IMR-90 (cell line): ENCODE measurements around the gene GNB5. TPM values are rescaled to one million over a fixed set of nuclear protein-coding genes. Genes with fewer than 3 reads are reported as not detected.

Source experiments
- ATAC-seq: fragments of 200-7000 bp; cut with Tn5 transposase; 2 replicates; pipeline ENCODE4 v1.9.1; 2020; ENCODE audit warnings: low read depth, mild to moderate bottlenecking, moderate library complexity
- BruUV-seq: library from RNA; stranded (reverse); fragments of 400-500 nt; replicated peaks from 2 replicates; lab custom pipeline; 2021; lab: Mats Ljungman, UMichigan
- CTCF ChIA-PET: fragments of 300-600 bp; formaldehyde crosslinking; extraction: SDS; loops from one replicate; lab custom pipeline; 2021; ENCODE audit warnings: antibody characterized with exemption; lab: Yijun Ruan, JAX
- POLR2A ChIA-PET: fragments of 300-600 bp; sonication (Branson Sonifier 250); formaldehyde crosslinking; loops from one replicate; lab custom pipeline; 2022; ENCODE audit warnings: antibody characterized with exemption; ENCODE audit not compliant: unreplicated experiment; lab: Charles Lee
- DNase-seq: peaks from one replicate; pipeline ENCODE4 v3.0.0; 2013
- H2AFZ ChIP-seq: replicated peaks from 2 replicates; pipeline ENCODE3; 2013; ENCODE audit warnings: low read length, mild to moderate bottlenecking; ENCODE audit not compliant: poor library complexity
- H2AK5ac ChIP-seq: 2 replicates; pipeline ENCODE4 v1.6.1; 2013; ENCODE audit warnings: low read depth, low read length, inconsistent platforms
- H2AK9ac ChIP-seq: replicated peaks from 2 replicates; pipeline ENCODE3; 2013; ENCODE audit warnings: mild to moderate bottlenecking, low read depth, low read length, moderate library complexity; ENCODE audit not compliant: poor library complexity
- H2BK120ac ChIP-seq: 2 replicates; pipeline ENCODE4 v1.6.1; 2013; ENCODE audit warnings: low read depth, low read length, inconsistent platforms
- H2BK15ac ChIP-seq: 3 replicates; pipeline ENCODE4 v1.6.1; 2013; ENCODE audit warnings: low read depth, low read length, inconsistent platforms
- H2BK20ac ChIP-seq: 2 replicates; pipeline ENCODE4 v1.6.1; 2013; ENCODE audit warnings: low read depth, mild to moderate bottlenecking, inconsistent platforms, low read length, moderate library complexity
- H2BK5ac ChIP-seq: 2 replicates; pipeline ENCODE4 v1.6.1; 2013; ENCODE audit warnings: mild to moderate bottlenecking, low read depth, low read length, inconsistent platforms; ENCODE audit not compliant: poor library complexity, severe bottlenecking
- H3K14ac ChIP-seq: replicated peaks from 2 replicates; pipeline ENCODE4 v1.6.1; 2013; ENCODE audit warnings: low read depth, low read length, inconsistent platforms
- H3K18ac ChIP-seq: 2 replicates; pipeline ENCODE4 v1.6.1; 2013; ENCODE audit warnings: low read depth, low read length, control low read depth
- H3K23ac ChIP-seq: 2 replicates; pipeline ENCODE4 v1.6.1; 2013; ENCODE audit warnings: low read depth, low read length, inconsistent platforms
- H3K27ac ChIP-seq: 2 replicates; pipeline ENCODE4 v1.5.1; 2013; ENCODE audit warnings: mild to moderate bottlenecking, control low read depth, low read length; ENCODE audit not compliant: insufficient read depth
- H3K27me3 ChIP-seq: 2 replicates; pipeline ENCODE4 v1.6.1; 2013; ENCODE audit warnings: low read length; ENCODE audit not compliant: control insufficient read depth, insufficient read depth
- H3K36me3 ChIP-seq: 2 replicates; pipeline ENCODE4 v1.6.1; 2013; ENCODE audit warnings: low read length, mixed read lengths; ENCODE audit not compliant: control insufficient read depth, insufficient read depth
- H3K4ac ChIP-seq: 2 replicates; pipeline ENCODE4 v1.6.1; 2013; ENCODE audit warnings: low read depth, low read length, inconsistent platforms
- H3K4me1 ChIP-seq: 2 replicates; pipeline ENCODE4 v1.6.1; 2013; ENCODE audit warnings: low read length, mixed read lengths; ENCODE audit not compliant: control insufficient read depth, insufficient read depth
- H3K4me2 ChIP-seq: 2 replicates; pipeline ENCODE4 v1.6.1; 2013; ENCODE audit warnings: low read depth, mild to moderate bottlenecking, control low read depth, low read length, moderate library complexity
- H3K4me3 ChIP-seq: 2 replicates; pipeline ENCODE4 v1.5.1; 2013; ENCODE audit warnings: low read depth, mild to moderate bottlenecking, control low read depth, low read length, moderate library complexity; ENCODE audit not compliant: insufficient read depth
- H3K56ac ChIP-seq: 2 replicates; pipeline ENCODE4 v1.6.1; 2013; ENCODE audit warnings: low read length, inconsistent platforms; ENCODE audit not compliant: insufficient read depth; ENCODE audit errors: extremely low read depth
- H3K79me1 ChIP-seq, 2 experiments: 2 replicates each; pipeline ENCODE4 v1.6.1; 2013; ENCODE audit warnings: low read length in 2 of 2, inconsistent platforms in 1 of 2, low read depth in 1 of 2
- H3K9ac ChIP-seq: 2 replicates; pipeline ENCODE4 v1.6.1; 2013; ENCODE audit warnings: low read depth, low read length, control low read depth
- H3K9me1 ChIP-seq: 2 replicates; pipeline ENCODE4 v1.6.1; 2013; ENCODE audit warnings: low read length, inconsistent platforms; ENCODE audit not compliant: insufficient read depth
- H3K9me3 ChIP-seq: 2 replicates; pipeline ENCODE4 v1.6.1; 2013; ENCODE audit warnings: low read length; ENCODE audit not compliant: control insufficient read depth, insufficient read depth
- H4K20me1 ChIP-seq: 2 replicates; pipeline ENCODE4 v1.6.1; 2013; ENCODE audit warnings: low read length, inconsistent platforms; ENCODE audit not compliant: insufficient read depth
- H4K5ac ChIP-seq: 2 replicates; pipeline ENCODE4 v1.6.1; 2013; ENCODE audit warnings: mild to moderate bottlenecking, low read depth, low read length, control low read depth
- H4K8ac ChIP-seq, 2 experiments: 2 replicates each; pipeline ENCODE4 v1.6.1; 2013; ENCODE audit warnings: low read depth in 2 of 2, low read length in 2 of 2, control low read depth in 1 of 2, inconsistent platforms in 1 of 2
- H4K91ac ChIP-seq: 2 replicates; pipeline ENCODE4 v1.6.1; 2013; ENCODE audit warnings: low read depth, low read length, inconsistent platforms; ENCODE audit not compliant: insufficient read depth
- BHLHE40 ChIP-seq: fragments of 150-350 bp; IDR thresholded peaks from 2 replicates; pipeline ENCODE4 v1.6.1; 2016; ENCODE audit warnings: mild to moderate bottlenecking, low read depth, low read length
- CEBPB ChIP-seq: IDR thresholded peaks from 2 replicates; pipeline ENCODE4 v1.6.1; 2012; ENCODE audit warnings: low read depth, low read length, improper control_type of control experiment
- CHD1 ChIP-seq: IDR thresholded peaks from 2 replicates; pipeline ENCODE4 v1.6.1; 2012; ENCODE audit warnings: low read depth, low read length, improper control_type of control experiment
- MAZ ChIP-seq: IDR thresholded peaks from 2 replicates; pipeline ENCODE4 v1.6.1; 2012; ENCODE audit warnings: low read depth, mild to moderate bottlenecking, low read length, improper control_type of control experiment, moderate library complexity, borderline replicate concordance
- NFE2L2 ChIP-seq: fragments of 150-350 bp; IDR thresholded peaks from 2 replicates; pipeline ENCODE4 v1.6.1; 2016; ENCODE audit warnings: low read depth, mild to moderate bottlenecking, low read length
- POLR2A ChIP-seq: IDR thresholded peaks from 2 replicates; pipeline ENCODE4 v1.6.1; 2012; ENCODE audit warnings: mild to moderate bottlenecking, low read depth, low read length
- RCOR1 ChIP-seq: IDR thresholded peaks from 2 replicates; pipeline ENCODE4 v1.6.1; 2012; ENCODE audit warnings: mild to moderate bottlenecking, low read length, improper control_type of control experiment; ENCODE audit not compliant: insufficient replicate concordance
- RFX5 ChIP-seq: IDR thresholded peaks from 2 replicates; pipeline ENCODE4 v1.8.0; 2012; ENCODE audit warnings: low read depth, mild to moderate bottlenecking, low read length, moderate library complexity
- SMC3 ChIP-seq: fragments of 150-350 bp; IDR thresholded peaks from 2 replicates; pipeline ENCODE4 v1.6.1; 2016; ENCODE audit warnings: low read depth, mild to moderate bottlenecking, antibody characterized with exemption, low read length, moderate library complexity
- WGBS, 2 experiments: methylation state at CpG; one replicate each; pipeline versions ENCODE4 v1.1.5 to v1.1.7; 2013; ENCODE audit warnings: missing lambda C conversion rate in 2 of 2; ENCODE audit not compliant: insufficient read length in 1 of 2; ENCODE audit errors: extremely low coverage in 2 of 2; 5-methylcytosine and 5-hydroxymethylcytosine counted together
- dilution Hi-C: fragments of 300-500 bp; cut with HindIII; formaldehyde crosslinking; loops from one replicate; pipeline ENCODE4 v1.14.3; 2018; ENCODE audit warnings: low sequenced_read_pairs; ENCODE audit not compliant: unreplicated experiment
- in situ Hi-C: fragments of 300-500 bp; cut with MboI; formaldehyde crosslinking; loops from 3 replicates; pipeline ENCODE4 v1.14.3; 2019; ENCODE audit warnings: low sequenced_read_pairs, inconsistent platforms, mixed read lengths
- intact Hi-C: fragments of 100-400 bp; cut with micrococcal nuclease; formaldehyde crosslinking; loops from 2 replicates; pipeline ENCODE4 v1.10.0; 2022
- polyA plus RNA-seq, 3 experiments: library from polyadenylated mRNA; depleted of rRNA; stranded (reverse); fragments of >200 nt; gene quantifications; 2 replicates each; pipeline ENCODE4 v1.2.3, GENCODE V29; 2012; ENCODE audit warnings: low replicate concordance in 1 of 3
- total RNA-seq: library from RNA; depleted of rRNA; stranded (reverse); fragments of >200 nt; gene quantifications from 2 replicates; pipeline ENCODE4 v1.2.3, GENCODE V29; 2012
- TF ChIP-seq, protein P1 (sequence below): fragments of 150-350 bp; IDR thresholded peaks from 2 replicates; pipeline ENCODE4 v1.6.1; 2017; ENCODE audit warnings: mild to moderate bottlenecking, antibody characterized with exemption, low read length, low read depth

GNB5 gene
- total and polyA plus RNA-seq, 2 of the 4 experiments (the other 2 are of a cell fraction) = 27.7 to 33.2 TPM

DNA sequence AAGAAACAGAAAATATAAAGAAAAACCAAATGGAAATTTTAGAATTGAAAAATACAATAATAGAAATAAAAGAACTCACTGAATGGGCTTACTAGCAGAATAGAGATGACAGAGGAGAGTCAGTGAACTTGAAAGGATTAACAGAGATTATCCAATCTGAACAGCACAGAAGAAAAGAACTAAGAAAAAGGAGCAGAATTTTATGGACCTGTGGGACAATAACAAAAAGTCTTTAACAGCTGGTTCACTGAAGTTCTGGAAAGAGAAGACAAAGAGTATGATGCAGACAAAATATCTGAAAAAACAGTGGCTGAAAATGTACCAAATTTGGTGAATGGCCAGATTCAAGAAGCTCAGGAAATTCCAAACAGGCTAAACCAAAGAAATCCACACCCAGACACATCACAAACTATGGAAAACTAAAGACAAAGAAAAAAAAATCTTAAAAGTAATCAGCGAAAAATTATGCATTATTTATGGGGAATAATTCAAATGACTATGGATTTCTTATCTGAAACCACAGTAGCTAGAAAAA, 9.7 kb upstream of the GNB5 start:
- Histone ChIP-seq H2BK20ac (no peak overlapping the region), H2AFZ (no peak overlapping the region), H3K9ac (no peak overlapping the region), H4K91ac (no peak overlapping the region), H2AK9ac (no peak overlapping the region), H4K8ac (no peak overlapping the region), H3K79me1 (no peaks in the 10 kb centered on the region), H2BK120ac (no peak overlapping the region), H3K9me3 (no peaks in the 10 kb centered on the region), H2AK5ac (no peak overlapping the region), H3K36me3 (no peaks in the 10 kb centered on the region), H3K4ac (no peak overlapping the region), H4K20me1 (no peaks in the 10 kb centered on the region), H4K5ac (no peak overlapping the region), H3K4me3 (no peak overlapping the region), H3K56ac (no peak overlapping the region), H3K18ac (no peak overlapping the region), H2BK15ac (no peak overlapping the region), H3K23ac (no peak overlapping the region), H2BK5ac (no peak overlapping the region), H3K27me3 (peaks cover 19% of the 10 kb centered on the region), H3K4me1 (no peaks in the 10 kb centered on the region), H3K4me2 (no peak overlapping the region), H3K27ac (no peak overlapping the region), H3K9me1 (no peaks in the 10 kb centered on the region), H3K14ac (no peak overlapping the region)
- dilution Hi-C loops (no loop called here), in situ Hi-C loops (no loop called here), intact Hi-C loops (no loop called here)
- BruUV-seq = no TSS peak
- WGBS, 2 experiments = no CpG with 5 or more reads among the region's 1 CpG
- DNase-seq (no peak), ATAC-seq (no peak)
- TF ChIP-seq RFX5 = no peak
- TF ChIP-seq NFE2L2 = no peak
- no peak for TF ChIP-seq BHLHE40
- TF ChIP-seq MAZ = no peak
- TF ChIP-seq SMC3 = no peak
- TF ChIP-seq, protein P1, sequence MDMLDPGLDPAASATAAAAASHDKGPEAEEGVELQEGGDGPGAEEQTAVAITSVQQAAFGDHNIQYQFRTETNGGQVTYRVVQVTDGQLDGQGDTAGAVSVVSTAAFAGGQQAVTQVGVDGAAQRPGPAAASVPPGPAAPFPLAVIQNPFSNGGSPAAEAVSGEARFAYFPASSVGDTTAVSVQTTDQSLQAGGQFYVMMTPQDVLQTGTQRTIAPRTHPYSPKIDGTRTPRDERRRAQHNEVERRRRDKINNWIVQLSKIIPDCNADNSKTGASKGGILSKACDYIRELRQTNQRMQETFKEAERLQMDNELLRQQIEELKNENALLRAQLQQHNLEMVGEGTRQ = no peak
- TF ChIP-seq CHD1 = no peak
- no peak for TF ChIP-seq POLR2A
- no peak for TF ChIP-seq RCOR1
- TF ChIP-seq CEBPB = no peak
- ChIA-PET CTCF (interaction anchor here (0.6 kb wide), 1 partner anchor 63 kb away, joined by 3 read pairs; no protein-coding TSS in a partner anchor), POLR2A (no interaction called here)
